SU-DHL-6 (cell line): Measurements from ENCODE around the gene ARHGAP26.
"Not testable (repeated sequence)": the region's sequence is repeated elsewhere in the genome, so short reads cannot be mapped to it uniquely, and the experiment has no call there.

Experiments used
- H2AFZ ChIP-seq: fragments of 200-600 bp; sonication (generic); 2 replicates; pipeline ENCODE4 v1.6.1; 2014; ENCODE audit warnings: low read depth, mild to moderate bottlenecking, moderate library complexity, mixed read lengths, antibody characterized with exemption, low read length; ENCODE audit not compliant: severe bottlenecking
- H3F3A ChIP-seq: fragments of 200-600 bp; shearing (Covaris generic); 2 replicates; pipeline ENCODE4 v1.6.0; 2016; ENCODE audit warnings: antibody characterized with exemption, mild to moderate bottlenecking; ENCODE audit not compliant: insufficient read depth
- H3K27ac ChIP-seq: fragments of 200-600 bp; sonication (generic); 2 replicates; pipeline ENCODE4 v1.5.1; 2016; ENCODE audit warnings: low read depth, mild to moderate bottlenecking, low read length, moderate library complexity, mixed read lengths
- H3K27me3 ChIP-seq: fragments of 200-600 bp; sonication (generic), shearing (Covaris generic); 2 replicates; pipeline ENCODE4 v1.6.0; 2014; ENCODE audit warnings: mild to moderate bottlenecking, low read length
- H3K36me3 ChIP-seq: fragments of 200-600 bp; sonication (generic); 2 replicates; pipeline ENCODE4 v1.6.1; 2014; ENCODE audit warnings: mild to moderate bottlenecking, low read length, mixed read lengths
- H3K4me2 ChIP-seq: fragments of 300-600, 200-600 bp; shearing (Covaris generic), sonication (generic); 2 replicates; pipeline ENCODE4 v1.6.0; 2014; ENCODE audit warnings: low read length, low read depth, mild to moderate bottlenecking; ENCODE audit not compliant: poor library complexity, severe bottlenecking
- H3K4me3 ChIP-seq: fragments of 200-600 bp; sonication (generic); 2 replicates; pipeline ENCODE4 v1.5.1; 2014; ENCODE audit warnings: antibody characterized with exemption, low read length, mild to moderate bottlenecking, mixed read lengths; ENCODE audit not compliant: insufficient read depth, poor library complexity, severe bottlenecking
- H3K79me2 ChIP-seq: fragments of 200-600 bp; sonication (generic); 2 replicates; pipeline ENCODE4 v1.6.1; 2014; ENCODE audit warnings: mild to moderate bottlenecking, low read length, moderate library complexity; ENCODE audit not compliant: insufficient read depth
- H3K9ac ChIP-seq: fragments of 200-600 bp; sonication (generic); 2 replicates; pipeline ENCODE4 v1.7.0; 2014; ENCODE audit warnings: mild to moderate bottlenecking, low read length
- H3K9me2 ChIP-seq: fragments of 200-600 bp; sonication (generic); replicated peaks from 2 replicates; pipeline ENCODE4 v1.6.1; 2014; ENCODE audit warnings: low read length; ENCODE audit not compliant: insufficient read depth
- H3K9me3 ChIP-seq: fragments of 200-600 bp; sonication (generic); 2 replicates; pipeline ENCODE4 v1.6.1; 2014; ENCODE audit warnings: low read length, mixed read lengths; ENCODE audit not compliant: insufficient read depth
- H4K20me1 ChIP-seq: fragments of 200-600 bp; sonication (generic); 2 replicates; pipeline ENCODE4 v1.6.1; 2014; ENCODE audit warnings: low read depth, mild to moderate bottlenecking, antibody characterized with exemption, low read length, moderate library complexity, mixed read lengths
- CTCF ChIP-seq: fragments of 200-600 bp; sonication (generic); IDR thresholded peaks from one replicate; pipeline ENCODE4 v1.5.1; 2017; ENCODE audit warnings: antibody characterized with exemption, mild to moderate bottlenecking, low read length, moderate library complexity; ENCODE audit not compliant: insufficient read depth, poor library complexity, severe bottlenecking
- EZH2phosphoT487 ChIP-seq: fragments of 200-600 bp; sonication (generic), shearing (Covaris generic); conservative IDR thresholded peaks from 2 replicates; pipeline ENCODE4 v1.6.1; 2018; ENCODE audit warnings: mild to moderate bottlenecking, antibody characterized with exemption, low read length, moderate library complexity, mixed read lengths

The ARHGAP26 gene

GRCh38 chr5:142925795-142926194, 155.6 kb downstream of the ARHGAP26 start:
- Histone ChIP-seq H3K27ac (no peak overlapping the region), H3K4me2 (no peak overlapping the region)

GRCh38 chr5:142926549-142926948, 156.4 kb downstream of the ARHGAP26 start:
- Histone ChIP-seq H3K27ac (no peak overlapping the region), H3K9me3 (no peaks in the 10 kb centered on the region), H2AFZ (no peak overlapping the region), H3K9ac (no peak overlapping the region), H3K27me3 (no peaks in the 10 kb centered on the region), H3K4me2 (no peak overlapping the region), H3K9me2 (no peaks in the 10 kb centered on the region), H3K79me2 (no peaks in the 10 kb centered on the region), H3K36me3 (no peaks in the 10 kb centered on the region), H4K20me1 (no peaks in the 10 kb centered on the region), H3K4me3 (no peak overlapping the region), H3F3A (no peaks in the 10 kb centered on the region)
- no peak for TF ChIP-seq CTCF

More at GRCh38 chr5:142925795-142926194, 155.6 kb downstream of the ARHGAP26 start:
- H3K79me2 ChIP-seq: no peaks in the 10 kb centered on the region
- H3K9me2 ChIP-seq: no peaks in the 10 kb centered on the region
- H3K9me3 ChIP-seq: no peaks in the 10 kb centered on the region
- H3K9ac ChIP-seq: no peak overlapping the region
- no peak overlapping the region for H3K4me3 ChIP-seq
- H3K27me3 ChIP-seq: no peaks in the 10 kb centered on the region
- H3F3A ChIP-seq: no peaks in the 10 kb centered on the region
- no peak overlapping the region for H2AFZ ChIP-seq
- H4K20me1 ChIP-seq: no peaks in the 10 kb centered on the region
- TF ChIP-seq CTCF (no peak), EZH2phosphoT487 (no peak)
- H3K36me3 ChIP-seq: no peaks in the 10 kb centered on the region

GRCh38 chr5:142928999-142929398, 158.8 kb downstream of the ARHGAP26 start:
- H3F3A ChIP-seq, H3K27ac ChIP-seq: not testable (repeated sequence)

GRCh38 chr5:142929587-142929986, 159.4 kb downstream of the ARHGAP26 start:
- H3K9me3 ChIP-seq: no peaks in the 10 kb centered on the region
- H3K27ac ChIP-seq: no peak overlapping the region
- no peaks in the 10 kb centered on the region for H3K36me3 ChIP-seq
- H4K20me1 ChIP-seq: no peaks in the 10 kb centered on the region
- no peak overlapping the region for H3K4me2 ChIP-seq
- H3K9me2 ChIP-seq: no peaks in the 10 kb centered on the region
- H3F3A ChIP-seq: no peaks in the 10 kb centered on the region
- H3K9ac ChIP-seq: no peak overlapping the region
- H2AFZ ChIP-seq: no peak overlapping the region
- TF ChIP-seq CTCF (no peak), EZH2phosphoT487 (no peak)
- H3K27me3 ChIP-seq: no peaks in the 10 kb centered on the region
- no peaks in the 10 kb centered on the region for H3K79me2 ChIP-seq
- H3K4me3 ChIP-seq: no peak overlapping the region

More at GRCh38 chr5:142928999-142929398, 158.8 kb downstream of the ARHGAP26 start:
- H3K9ac ChIP-seq, H3K9me3 ChIP-seq, H3K36me3 ChIP-seq, H3K4me3 ChIP-seq, H3K79me2 ChIP-seq, H4K20me1 ChIP-seq, H2AFZ ChIP-seq, H3K9me2 ChIP-seq, H3K4me2 ChIP-seq, H3K27me3 ChIP-seq: not testable (repeated sequence)
